CD4-positive, alpha-beta T cell treated with Interferon gamma for 1 hour (primary cell): ENCODE results near the gene TMEM259.

Source experiments
- DNase-seq: peaks from one replicate; pipeline ENCODE4 v3.0.0-alpha.2; 2020

TMEM259 gene

DNA sequence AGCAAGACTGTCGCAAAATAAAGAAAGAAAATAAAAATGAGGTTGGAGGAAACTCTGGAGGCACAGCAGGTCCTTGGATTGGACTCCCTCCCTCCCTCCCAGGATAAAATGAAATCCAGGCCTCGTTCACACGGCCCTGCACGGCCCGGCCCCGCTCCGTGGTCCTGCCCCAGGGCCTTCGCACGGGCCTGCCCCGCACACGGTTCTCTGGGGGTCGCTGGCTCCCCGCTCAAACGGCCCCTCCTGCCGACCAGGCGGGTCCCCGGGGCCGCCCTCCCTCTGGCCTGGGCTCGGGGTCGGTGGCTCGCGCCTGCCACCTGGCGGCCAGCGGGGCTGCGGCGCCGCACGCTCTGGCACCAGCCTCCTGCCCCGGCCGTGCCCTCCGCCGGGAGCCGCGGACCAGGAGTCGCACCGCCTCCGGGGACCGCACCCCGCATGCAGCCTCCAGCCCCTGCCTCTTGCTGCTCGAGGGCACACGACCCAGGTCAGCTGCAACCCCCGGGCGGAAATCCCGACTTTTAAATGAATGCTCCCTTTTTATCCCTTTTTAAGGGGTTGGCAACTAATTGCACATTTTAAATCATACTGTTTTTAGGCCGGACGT, 38.3 kb downstream of the TMEM259 start:
- peak; percentile 69 for DNase-seq

DNA sequence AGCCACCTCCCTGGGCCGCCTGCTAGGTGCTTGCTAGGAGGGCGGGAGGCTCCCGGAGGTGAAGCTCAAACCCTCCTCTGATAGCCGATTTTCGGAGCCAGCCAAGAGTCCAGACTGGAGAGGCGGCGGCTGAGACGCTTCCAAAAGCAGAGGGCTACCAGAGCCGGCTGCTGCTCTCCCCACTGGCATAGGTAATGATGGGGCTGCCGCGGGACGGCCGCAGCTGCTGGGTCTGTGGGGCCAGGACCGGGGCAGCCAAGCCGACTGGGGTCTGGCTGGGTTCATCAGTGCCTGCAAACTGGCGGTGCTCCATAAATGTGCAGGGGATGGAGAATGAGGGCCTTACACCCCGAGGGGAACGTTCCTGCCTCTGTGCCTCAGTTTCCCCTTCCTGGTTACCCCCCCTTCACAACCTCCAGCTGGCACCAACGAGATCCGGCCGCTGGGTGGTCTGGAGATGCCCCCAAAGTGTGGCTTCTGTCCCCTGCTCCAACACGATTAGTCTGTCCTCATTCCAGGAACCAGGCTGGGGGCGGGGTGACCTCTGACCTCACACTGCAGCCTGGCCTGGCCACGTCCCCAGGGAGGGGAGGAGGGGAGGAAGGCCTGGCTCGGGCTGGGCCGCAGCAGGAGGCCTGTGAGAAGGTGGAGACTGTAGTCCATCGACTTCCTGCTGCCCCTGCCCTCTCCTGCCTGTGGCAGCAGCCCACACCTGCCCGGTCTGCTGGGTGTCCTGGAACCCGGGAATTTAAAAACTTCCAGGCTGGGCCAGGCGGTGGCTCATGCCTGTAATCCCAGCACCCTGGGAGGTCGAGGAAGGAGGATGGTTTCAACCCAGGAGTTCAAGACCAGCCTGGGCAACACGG, 40.6 kb downstream of the TMEM259 start:
- no peak for DNase-seq

DNA sequence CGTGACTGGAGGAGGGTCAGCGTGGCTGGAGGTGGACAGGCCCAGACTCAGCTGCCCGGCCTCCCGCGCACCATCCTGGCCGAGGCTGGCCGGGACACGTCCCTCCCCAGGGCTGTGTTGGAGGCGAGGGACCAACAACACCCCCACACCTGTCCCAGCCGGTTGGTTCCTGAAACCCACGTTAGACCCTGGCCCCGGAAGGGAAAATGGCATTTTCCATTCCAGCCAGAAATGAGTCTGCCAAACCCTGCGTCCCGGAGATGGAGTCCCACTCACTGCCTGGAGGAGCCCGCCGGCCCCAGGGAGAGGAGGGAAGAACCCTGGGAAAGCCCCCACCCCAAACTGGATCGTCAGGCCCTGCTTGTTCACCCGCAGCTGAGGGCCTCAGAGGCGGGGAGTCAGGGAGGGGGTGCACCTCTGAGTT, 41.6 kb downstream of the TMEM259 start:
- DNase-seq, result no peak

DNA sequence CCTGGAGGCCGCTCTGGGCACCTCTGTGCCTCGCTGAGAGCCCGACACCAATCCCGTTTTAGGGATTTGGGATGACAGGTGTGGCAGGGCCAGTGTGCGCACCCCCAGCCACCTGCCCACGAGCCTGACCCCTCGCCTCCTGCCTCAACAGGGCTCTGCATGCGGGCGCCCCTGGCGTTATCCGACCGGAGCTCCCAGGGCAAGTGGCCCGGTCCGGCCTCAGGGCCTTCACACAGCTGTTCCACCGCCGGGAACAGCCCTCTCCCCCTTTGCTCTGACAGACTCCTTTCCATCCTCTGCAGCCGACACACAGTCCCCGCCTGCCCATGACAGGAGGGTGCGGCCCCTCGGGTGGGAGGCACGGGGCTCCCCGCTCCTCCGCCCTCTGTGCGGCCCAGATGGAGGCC, 43.9 kb downstream of the TMEM259 start:
- DNase-seq, result no peak

DNA sequence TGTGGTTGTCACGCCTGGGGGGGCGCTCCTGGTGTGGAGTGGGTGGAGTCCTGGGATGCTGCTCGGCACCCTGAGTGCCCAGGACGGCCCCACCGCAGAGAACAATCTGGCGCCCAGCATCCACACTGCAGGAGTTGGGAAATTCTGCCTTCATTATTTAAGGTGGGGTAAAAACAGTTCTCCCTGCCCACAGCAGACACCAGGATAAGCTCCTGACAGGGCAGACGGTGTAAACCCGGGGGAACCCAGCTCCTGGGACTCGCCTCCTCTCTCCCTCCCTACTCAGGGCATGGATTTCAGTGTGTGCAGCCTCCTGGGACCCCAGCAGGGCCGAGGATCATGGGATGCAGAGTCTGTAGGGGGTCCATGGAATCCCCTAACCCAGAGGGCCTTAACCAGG, 44.4 kb downstream of the TMEM259 start:
- no peak for DNase-seq

DNA sequence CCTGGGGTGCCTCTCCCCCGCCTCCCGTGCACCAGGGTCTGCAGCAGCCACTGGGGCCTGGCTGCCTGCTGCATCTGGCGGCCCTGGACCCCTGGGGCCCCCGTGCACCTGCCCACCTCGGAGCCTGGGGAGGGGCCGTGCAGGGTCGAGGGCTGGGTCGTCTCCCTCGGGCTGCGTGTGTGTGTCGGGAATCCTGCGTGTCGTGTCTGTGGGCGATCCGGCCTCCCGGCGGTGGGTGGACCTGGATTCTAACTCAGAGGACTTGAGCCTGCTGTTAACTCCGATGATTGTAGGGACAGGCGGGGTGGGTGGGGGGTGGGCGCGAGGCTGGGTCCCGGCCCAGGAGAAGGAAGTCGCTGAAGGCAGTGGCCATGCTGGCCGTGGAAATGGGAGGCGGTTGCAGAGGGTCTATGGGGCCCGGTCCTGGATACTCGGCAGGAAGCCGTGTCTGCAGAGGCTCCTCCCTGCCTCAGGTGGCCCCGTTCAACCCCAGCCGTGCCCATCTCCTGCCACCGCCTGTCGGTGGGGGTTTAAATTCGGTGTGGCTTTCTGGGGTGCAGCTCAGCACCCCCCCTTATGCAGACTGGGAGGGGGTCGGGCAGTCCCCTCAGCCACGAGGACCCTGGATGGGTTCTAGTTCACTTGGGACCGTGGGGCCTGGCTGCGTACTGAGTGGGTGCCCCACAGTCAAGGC, 46.2 kb downstream of the TMEM259 start:
- DNase-seq, result no peak

DNA sequence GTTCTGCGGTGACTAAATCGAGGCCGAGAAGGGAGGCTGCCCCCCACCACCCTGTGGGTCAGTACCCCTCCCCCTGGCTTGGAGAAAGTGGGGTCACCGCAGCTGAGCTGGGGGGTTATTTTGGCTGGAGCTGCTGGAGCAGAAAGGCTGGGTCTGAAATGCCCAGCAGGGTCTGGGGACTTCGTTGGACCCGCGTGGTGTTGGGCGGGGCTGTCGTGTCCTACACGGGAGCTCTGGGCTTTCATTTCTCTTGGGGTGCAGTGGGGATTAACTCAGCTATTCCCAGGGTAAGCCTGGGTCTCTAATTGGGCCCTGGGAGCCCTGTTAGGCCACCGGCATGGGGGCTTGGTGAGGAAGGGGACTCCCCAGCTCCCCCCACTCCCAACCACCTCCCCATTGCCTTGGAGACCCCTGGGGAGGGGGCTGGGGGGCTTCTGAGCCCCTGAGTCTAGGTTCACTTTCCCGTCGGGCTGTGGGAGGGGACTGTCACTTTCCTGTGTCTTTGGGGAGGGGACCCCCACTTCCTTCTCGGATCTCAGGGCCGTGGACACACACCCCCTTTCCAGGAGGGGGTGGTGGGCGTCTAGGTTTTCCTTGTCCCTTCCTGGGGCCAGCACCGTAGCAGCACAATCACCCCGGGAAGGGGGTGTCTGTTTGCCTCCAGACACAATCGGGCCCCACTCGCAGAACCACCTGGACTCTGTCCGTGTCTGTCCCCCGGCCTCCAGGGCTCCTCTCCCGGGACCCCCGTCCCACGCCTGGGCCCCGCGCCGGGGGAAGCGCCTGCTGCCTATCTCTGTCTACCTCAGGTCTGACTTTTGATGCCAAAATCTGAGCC, 47.0 kb downstream of the TMEM259 start:
- no peak for DNase-seq

DNA sequence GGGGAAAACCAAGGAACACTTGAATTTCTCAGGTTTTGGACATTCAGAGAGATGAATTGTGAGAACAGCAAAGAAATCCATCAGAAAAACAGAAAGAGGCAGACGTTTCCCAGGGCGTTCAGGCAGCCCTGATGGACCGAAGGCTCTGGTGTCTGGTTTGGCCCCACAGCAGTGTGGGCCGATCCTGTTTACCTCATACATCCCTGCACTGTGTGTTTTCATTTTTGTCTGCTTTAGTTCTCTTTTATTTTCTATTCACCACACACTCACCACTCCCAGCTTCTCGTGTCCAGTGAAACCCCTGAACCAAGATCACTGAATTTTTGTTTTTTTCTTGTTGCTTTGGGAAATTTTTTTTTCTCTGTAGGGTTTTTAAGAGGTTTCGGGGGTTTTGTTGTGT, 48.6 kb downstream of the TMEM259 start:
- no peak for DNase-seq

DNA sequence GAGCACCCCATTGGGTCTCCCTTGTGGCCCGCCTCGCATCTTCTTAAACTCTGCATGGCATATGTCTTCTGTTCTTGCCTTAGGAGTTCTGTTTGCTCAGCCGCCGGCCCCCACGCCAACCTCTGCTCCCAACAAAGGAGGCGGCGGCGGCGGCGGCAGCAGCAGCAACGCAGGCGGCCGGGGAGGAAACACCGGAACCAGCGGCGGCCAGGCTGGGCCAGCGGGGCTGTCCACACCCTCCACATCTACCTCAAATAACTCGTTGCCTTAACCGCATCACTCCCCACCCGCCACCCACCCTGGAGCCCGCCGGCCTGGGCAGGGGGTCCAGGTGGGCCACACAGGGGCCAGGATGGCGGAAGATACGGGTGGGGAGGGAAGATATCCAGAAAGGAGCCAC, 49.1 kb downstream of the TMEM259 start:
- DNase-seq, result no peak

DNA sequence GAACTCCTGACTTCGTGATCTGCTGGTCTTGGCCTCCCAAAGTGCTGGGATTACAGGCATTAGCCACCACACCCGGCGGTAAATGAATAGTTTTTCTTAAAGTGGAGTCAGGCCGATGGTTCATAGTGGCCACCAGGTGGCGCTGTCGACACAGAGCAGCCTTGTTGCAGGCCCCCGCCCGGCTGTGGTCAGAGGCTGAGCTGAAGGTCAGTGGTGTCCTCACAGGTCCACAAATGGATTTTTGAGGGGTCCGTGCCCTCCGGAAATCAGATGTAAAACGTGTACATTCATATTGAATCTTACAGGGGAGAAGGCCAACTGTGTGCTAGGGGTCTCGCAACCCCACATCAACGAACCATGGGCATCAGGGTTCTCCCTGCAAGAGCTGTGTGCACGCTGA, 50.2 kb downstream of the TMEM259 start:
- DNase-seq, result no peak

DNA sequence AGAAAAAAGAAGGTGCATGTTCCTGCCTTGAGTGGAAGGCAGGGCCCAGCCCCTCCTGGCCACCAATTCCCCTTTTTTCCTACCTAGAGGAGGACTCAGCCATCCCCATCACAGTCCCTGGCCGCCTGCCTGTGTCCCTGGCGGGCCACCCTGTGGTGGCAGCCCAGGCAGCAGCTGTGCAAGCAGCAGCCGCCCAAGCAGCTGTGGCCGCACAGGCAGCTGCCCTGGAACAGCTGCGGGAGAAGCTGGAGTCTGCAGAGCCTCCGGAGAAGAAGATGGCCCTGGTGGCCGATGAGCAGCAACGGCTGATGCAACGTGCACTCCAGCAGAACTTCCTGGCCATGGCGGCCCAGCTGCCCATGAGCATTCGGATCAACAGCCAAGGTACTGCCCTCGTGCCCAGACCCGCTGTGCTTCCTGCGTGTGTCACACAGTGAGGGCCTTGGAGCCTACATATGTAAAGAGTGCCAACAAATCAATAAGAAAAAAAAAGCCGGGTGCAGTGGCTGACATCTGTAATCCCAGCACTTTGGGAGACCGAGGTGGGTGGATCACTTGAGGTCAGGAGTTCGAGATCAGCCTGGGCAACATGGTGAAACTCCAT, 54.3 kb downstream of the TMEM259 start:
- no peak for DNase-seq

DNA sequence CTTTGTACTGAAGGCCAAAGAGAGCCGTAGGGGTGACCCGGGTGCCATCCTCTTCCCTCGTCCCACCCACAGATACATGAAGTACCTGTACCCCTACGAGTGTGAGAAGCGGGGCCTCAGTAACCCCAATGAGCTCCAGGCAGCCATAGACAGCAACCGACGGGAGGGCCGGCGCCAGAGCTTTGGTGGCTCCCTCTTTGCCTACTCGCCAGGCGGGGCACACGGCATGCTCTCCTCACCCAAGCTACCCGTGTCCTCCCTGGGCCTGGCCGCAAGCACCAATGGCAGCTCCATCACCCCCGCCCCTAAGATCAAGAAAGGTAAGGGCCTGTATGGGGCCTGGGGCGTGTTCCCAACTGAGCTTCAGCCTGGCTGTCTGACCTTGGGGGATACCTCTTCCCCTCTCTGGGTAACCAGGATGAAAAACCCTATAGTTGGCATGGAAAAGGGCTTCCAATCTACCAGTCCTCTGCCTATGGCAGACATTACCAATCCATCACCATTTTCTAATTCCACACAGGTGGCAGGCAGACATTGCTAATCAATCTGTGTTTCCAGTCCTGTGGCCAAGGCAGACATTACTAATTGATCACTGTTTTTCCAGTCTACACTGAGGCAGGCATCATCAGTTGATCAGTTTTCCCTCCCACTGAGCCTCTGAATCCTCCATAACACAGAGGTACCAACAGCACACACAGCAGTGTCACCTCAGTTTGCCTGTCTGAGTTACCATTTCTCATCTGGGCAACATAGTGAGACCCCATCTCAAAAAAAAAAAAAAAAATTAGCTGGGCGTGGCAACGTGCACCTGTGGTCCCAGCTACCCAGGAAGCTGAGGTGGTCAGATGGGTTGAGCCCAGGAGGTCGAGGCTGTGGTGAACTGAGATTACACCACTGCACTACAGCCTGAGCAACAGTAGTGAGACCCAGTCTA, 55.9 kb downstream of the TMEM259 start:
- DNase-seq, result no peak

DNA sequence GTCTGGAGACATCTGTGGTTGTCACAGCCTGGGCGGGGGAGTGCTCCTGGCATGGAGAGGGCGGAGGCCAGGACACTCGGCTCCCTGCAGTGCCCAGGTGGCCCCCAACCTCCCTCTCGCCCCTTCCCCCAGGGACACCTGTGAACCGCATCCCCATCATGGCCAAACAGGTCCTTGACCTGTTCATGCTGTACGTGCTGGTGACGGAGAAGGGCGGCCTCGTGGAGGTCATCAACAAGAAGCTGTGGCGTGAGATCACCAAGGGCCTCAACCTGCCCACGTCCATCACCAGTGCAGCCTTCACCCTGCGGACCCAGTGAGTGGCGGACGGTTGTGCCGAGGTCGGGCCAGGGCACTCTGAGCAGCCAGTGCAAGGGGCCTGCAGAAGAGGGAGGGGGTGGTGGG, 56.8 kb downstream of the TMEM259 start:
- DNase-seq, result no peak

DNA sequence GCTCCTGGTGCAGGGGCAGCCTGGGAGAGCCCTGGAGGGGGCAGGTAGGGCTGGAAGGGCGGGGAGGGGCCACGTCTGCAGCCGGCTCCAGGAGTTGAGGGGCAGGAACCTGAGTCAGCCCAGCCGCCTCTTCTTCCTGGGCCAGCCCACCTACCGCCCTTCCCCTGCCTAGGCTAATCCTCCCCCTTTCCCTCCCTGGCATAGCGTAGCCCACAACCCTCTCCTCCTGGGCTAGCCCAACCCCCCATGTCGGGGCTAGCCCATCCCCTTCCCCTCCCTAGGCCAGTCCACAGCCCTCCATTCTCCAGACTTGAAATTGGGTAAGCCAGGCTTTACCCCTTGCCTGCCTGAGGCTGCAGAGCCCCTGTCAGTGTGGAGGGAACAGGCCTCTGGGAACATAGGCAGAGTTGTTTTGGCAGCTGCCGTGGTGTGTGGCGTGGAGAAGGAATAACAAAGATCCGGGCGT, 57.4 kb downstream of the TMEM259 start:
- no peak for DNase-seq

DNA sequence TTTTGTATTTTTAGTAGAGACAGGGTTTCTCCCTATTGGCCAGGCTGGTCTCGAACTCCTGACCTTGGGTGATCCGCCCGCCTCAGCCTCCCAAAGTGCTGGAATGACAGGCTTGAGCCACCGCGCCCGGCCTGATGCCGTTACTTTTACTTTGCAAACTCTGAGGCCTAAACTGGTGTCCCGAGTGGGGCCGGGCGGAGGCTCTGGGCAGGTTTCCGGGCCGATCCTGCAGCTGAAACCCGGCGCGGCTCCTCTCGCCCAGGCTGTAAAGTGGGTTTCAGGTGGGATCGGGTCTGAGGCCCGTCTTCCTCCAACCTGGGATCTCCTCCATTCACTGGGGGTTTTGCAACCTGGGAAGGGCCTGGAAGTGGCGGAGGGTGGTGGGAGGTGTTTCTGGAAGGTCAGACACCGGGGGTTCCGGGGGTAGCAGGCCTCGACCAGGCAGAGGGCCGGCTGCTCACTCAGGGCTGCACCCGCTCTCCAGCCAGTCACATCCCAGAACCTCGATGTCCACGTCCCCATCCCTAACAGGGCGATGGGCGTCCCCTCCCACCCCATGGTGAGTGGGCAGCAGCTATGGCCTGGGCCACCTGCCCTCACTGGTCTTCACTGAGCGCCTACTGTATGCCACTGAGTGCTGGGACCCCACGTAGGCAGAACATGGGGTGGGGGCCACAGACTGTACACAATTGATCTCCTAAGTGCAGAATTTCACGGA, 58.1 kb downstream of the TMEM259 start:
- DNase-seq, result no peak

DNA sequence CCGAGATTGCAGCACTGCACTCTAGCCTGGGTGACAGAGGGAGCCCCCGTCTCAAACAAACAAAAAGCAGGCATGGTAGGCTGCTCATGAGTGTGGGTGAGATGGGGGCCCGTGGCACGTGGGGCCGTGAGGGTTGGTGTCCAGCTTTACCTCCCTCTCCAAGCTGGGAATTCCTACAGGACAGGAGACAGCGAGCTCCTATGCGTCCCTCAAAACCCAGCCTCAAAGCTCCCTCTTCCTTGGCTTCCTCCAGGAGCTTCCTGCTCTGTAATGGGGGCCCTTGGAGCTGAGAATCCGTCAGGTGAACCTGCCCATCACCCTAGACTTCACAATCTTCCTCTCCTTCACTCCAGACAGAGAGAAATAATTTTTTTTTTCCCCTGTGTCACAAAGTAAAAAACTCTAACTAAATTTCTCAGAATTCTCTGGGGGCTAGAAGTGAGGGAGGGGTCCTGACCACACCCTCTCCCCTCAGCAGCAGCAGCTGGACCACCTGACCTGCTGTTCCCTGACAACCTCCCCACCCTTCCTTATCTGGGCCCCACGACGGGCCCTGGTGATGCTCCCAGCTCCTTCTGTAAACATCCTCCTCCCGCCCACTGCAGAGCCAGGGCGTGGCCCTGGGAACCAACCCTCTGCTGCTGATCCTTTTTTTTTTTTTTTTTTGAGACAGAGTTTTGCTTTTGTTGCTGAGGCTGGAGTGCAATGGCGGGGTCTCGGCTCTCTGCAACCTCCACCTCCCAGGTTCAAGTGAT, 58.9 kb downstream of the TMEM259 start:
- DNase-seq, result no peak

DNA sequence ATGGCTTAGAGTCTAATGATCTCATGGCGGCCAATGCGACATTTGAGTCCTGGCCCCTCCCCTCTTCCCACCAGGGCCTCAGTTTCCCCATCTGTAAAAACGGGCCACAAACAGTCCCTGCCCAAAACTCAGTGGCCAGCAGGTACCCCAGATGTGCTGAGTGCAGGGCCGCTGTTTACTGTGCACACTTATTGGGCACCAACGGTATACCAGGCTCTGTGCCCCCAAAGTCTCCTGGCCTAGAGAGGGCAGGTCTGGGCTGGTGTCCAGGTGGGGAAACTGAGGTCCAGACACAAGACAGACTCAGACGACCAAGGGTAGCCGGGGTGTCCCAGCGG, 60.4 kb downstream of the TMEM259 start:
- DNase-seq, result no peak

DNA sequence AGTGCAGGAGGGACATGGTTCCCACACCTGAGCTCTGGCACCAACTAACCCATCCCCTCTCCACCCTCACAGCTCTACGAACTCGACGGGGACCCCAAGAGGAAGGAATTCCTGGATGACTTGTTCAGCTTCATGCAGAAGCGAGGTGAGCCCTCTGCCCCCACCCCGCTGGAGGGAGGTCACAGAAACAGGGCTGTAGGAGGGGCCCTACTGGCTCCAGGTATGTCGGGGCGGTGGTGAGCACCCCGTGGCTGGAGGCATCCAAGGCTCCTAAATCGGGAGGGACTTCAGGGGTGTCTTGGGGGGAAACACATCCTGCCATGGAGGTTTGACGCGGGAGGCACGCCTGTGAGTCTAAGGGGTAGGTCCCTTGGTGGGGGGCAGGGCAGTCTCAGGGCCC, 60.9 kb downstream of the TMEM259 start:
- DNase-seq, result no peak
